ENCODE data around the gene PDPR.
"Not testable (repeated sequence)": the region's sequence is repeated elsewhere in the genome, so short reads cannot be mapped to it uniquely, and the experiment has no call there.

- TF ChIP-seq, protein P1, sequence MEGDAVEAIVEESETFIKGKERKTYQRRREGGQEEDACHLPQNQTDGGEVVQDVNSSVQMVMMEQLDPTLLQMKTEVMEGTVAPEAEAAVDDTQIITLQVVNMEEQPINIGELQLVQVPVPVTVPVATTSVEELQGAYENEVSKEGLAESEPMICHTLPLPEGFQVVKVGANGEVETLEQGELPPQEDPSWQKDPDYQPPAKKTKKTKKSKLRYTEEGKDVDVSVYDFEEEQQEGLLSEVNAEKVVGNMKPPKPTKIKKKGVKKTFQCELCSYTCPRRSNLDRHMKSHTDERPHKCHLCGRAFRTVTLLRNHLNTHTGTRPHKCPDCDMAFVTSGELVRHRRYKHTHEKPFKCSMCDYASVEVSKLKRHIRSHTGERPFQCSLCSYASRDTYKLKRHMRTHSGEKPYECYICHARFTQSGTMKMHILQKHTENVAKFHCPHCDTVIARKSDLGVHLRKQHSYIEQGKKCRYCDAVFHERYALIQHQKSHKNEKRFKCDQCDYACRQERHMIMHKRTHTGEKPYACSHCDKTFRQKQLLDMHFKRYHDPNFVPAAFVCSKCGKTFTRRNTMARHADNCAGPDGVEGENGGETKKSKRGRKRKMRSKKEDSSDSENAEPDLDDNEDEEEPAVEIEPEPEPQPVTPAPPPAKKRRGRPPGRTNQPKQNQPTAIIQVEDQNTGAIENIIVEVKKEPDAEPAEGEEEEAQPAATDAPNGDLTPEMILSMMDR (IDR thresholded peaks at IDR 0.05 in 2 of 3, conservative IDR thresholded peaks at IDR 0.05 in 1 of 3; ENCODE audit: borderline replicate concordance in 1 of 3, insufficient read depth in 1 of 3, low read depth in 2 of 3, low read length in 2 of 3), result not testable (repeated sequence)
- not testable (repeated sequence) for TF ChIP-seq EZH2 (IDR thresholded peaks at IDR 0.05); POLR2A (IDR thresholded peaks at IDR 0.05; ENCODE audit: borderline replicate concordance, extremely low read depth, insufficient read depth, insufficient read length); FOSL1 (IDR thresholded peaks at IDR 0.05; ENCODE audit: low read depth)
Observed at GRCh38 chr16:70154736-70155135, 40.6 kb downstream of the PDPR start.

Data from HCT116 (cell line).